Activated T-cell treated with anti-CD3 and anti-CD28 coated beads, Interleukin-2, amount 50 U/mL, for 4 hours (primary cell): ENCODE data around the gene PTHLH. TPM values are rescaled to one million over a fixed set of nuclear protein-coding genes. Genes with fewer than 3 reads are reported as not detected.

Experiments used
- total RNA-seq, 3 donors: library from RNA; stranded (reverse); gene quantifications; one replicate each; pipeline ENCODE4 v1.2.1, GENCODE V29; 2021

Gene PTHLH
- total RNA-seq, 3 donors from 2014 or later: 0.11 to 0.33 (median 0.18) TPM

Other genes starting within 250 kb of the PTHLH start
- 10 to 100 TPM; 11.7 to 14.3 (median 14.0) TPM for gene KLHL42, start 192.5 kb downstream of the PTHLH start, total RNA-seq
- gene MANSC4, start 192.5 kb downstream of the PTHLH start, total RNA-seq: not detected
- gene CCDC91, start 217.7 kb upstream of the PTHLH start, total RNA-seq: 10 to 100 TPM; 17.8 to 18.2 (median 18.1) TPM